GM18861 (cell line): ENCODE measurements around the gene NETO2.
"Not testable (repeated sequence)": the region's sequence is repeated elsewhere in the genome, so short reads cannot be mapped to it uniquely, and the experiment has no call there.

Source experiments
- ATAC-seq: cut with Tn5 transposase; IDR thresholded peaks from one replicate; pipeline ENCODE4 v1.9.1; 2021; ENCODE audit not compliant: unreplicated experiment

The NETO2 gene

GRCh38 chr16:47136099-47136842, 7.5 kb downstream of the NETO2 start:
- no peak for ATAC-seq

- ATAC-seq = no peak
Measured at GRCh38 chr16:47134550-47134949, 9.2 kb downstream of the NETO2 start.

GRCh38 chr16:47132308-47132707, 11.4 kb downstream of the NETO2 start:
- no peak for ATAC-seq

- ATAC-seq = no peak
Measured at GRCh38 chr16:47129755-47130435, 13.8 kb downstream of the NETO2 start.

- ATAC-seq = no peak
Measured at GRCh38 chr16:47127541-47127940, 16.2 kb downstream of the NETO2 start.

- no peak for ATAC-seq
Measured at GRCh38 chr16:47125757-47126156, 18.0 kb downstream of the NETO2 start.

- no peak for ATAC-seq
Measured at GRCh38 chr16:47113130-47113529, 30.6 kb downstream of the NETO2 start.

GRCh38 chr16:47110939-47111338, 32.8 kb downstream of the NETO2 start:
- no peak for ATAC-seq

- ATAC-seq = no peak
Measured at GRCh38 chr16:47109361-47109760, 34.4 kb downstream of the NETO2 start.

GRCh38 chr16:47102921-47103320, 40.8 kb downstream of the NETO2 start:
- ATAC-seq = not testable (repeated sequence)

GRCh38 chr16:47097154-47097553, 46.6 kb downstream of the NETO2 start:
- not testable (repeated sequence) for ATAC-seq

- ATAC-seq = no peak
Measured at GRCh38 chr16:47096297-47096696, 47.4 kb downstream of the NETO2 start.

- ATAC-seq = no peak
Measured at GRCh38 chr16:47084198-47084597, 59.5 kb downstream of the NETO2 start.

GRCh38 chr16:47082099-47082865, 61.5 kb downstream of the NETO2 start:
- no peak for ATAC-seq

- ATAC-seq = no peak
Measured at GRCh38 chr16:47081115-47081514, 62.6 kb downstream of the NETO2 start.

- no peak for ATAC-seq
Measured at GRCh38 chr16:47079860-47080259, 63.9 kb downstream of the NETO2 start.

GRCh38 chr16:47073223-47074155, 70.3 kb downstream of the NETO2 start:
- ATAC-seq = peak; percentile 46

GRCh38 chr16:47072158-47072557, 71.6 kb downstream of the NETO2 start:
- ATAC-seq = no peak

GRCh38 chr16:47069841-47070584, 73.7 kb downstream of the NETO2 start:
- ATAC-seq = no peak

GRCh38 chr16:47069313-47069712, 74.4 kb downstream of the NETO2 start:
- no peak for ATAC-seq
